ENCODE measurements around the gene SIGLEC6. TPM values are rescaled to one million over a fixed set of nuclear protein-coding genes. Genes with fewer than 3 reads are reported as not detected.

The SIGLEC6 gene
- total RNA-seq, 1 experiment from 2014 or later = not detected

DNA sequence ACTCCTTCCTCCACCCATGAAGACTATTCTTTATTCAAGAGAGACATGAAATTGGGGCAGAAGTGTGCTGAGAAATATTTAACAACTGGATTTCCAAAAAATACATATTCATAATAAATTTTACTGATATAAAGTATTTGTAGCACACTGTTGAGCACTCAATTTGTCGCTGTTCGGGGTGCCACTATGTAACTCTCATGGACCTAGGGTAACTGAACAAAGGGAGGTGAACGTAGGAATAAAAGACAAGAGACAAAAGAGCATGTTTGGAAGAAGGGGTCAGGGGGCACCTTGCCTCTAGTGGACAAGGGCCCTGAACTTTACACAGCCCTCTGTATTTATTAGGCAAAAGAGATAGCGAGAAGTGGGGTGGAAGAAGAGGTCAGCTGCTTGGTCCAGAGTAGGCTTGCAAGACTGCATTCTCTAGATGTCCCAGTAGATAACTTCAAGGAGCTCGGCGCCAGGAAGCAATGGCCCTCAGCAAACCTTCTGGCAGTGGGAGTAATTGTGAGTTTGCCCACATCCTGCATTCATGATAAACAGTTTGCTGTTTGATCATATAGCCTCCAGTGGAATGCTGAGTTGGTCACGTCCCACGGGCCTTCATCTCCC lies 35.1 kb upstream of the SIGLEC6 start:
- Histone ChIP-seq H3K4me1 (ENCODE audit: control insufficient read depth in 1 of 2, insufficient read depth in 2 of 2, low read length in 2 of 2) (peaks cover 0 to under 1% of the 10 kb centered on the region in 2 experiments; a peak in 1 of 4 replicates), H3K36me3 (ENCODE audit: control insufficient read depth in 1 of 2, insufficient read depth in 2 of 2, low read length in 2 of 2) (no peaks in the 10 kb centered on the region), H4K20me1 (ENCODE audit: insufficient read depth) (no peaks in the 10 kb centered on the region), H2AFZ (ENCODE audit: low read depth, low read length, poor library complexity, severe bottlenecking) (no peak overlapping the region), H3K27me3 (ENCODE audit: insufficient read depth, low read length) (peaks cover 36% of the 10 kb centered on the region), H3K4me3 (replicated peaks in 1 of 2; ENCODE audit: low read depth in 1 of 2, low read length in 2 of 2) (no peak overlapping the region), H3K27ac (ENCODE audit: low read depth, low read length) (no peak overlapping the region), H3K9me3 (ENCODE audit: control insufficient read depth in 1 of 2, insufficient read depth in 1 of 2, low read depth in 1 of 2, low read length in 2 of 2) (no peaks in the 10 kb centered on the region), H3K4me2 (ENCODE audit: low read length) (no peak overlapping the region), H3K79me2 (ENCODE audit: insufficient read depth, low read length) (peaks cover 3% of the 10 kb centered on the region; the same call in 1 of the 2 replicates), H3K9me2 (ENCODE audit: insufficient read depth) (no peaks in the 10 kb centered on the region), H3K9ac (ENCODE audit: low read length) (no peak overlapping the region)
- ATAC-seq (no peak), DNase-seq (ENCODE audit: low read depth, low spot score) (no peak)
- BruUV-seq (replicated peaks) = no TSS peak
- TF ChIP-seq SRF (IDR thresholded peaks at IDR 0.05; ENCODE audit: low read depth) = no peak
- intact Hi-C loops (cut with micrococcal nuclease) = no loop called here
- POLR2A ChIA-PET = no interaction called here
- CTCF ChIA-PET = no interaction called here
- RAD21 ChIA-PET (ENCODE audit: low non-redundant PET in 1 of 2, low total read pairs in 2 of 2, uncharacterized antibody in 2 of 2, unreplicated experiment in 2 of 2) = no interaction called here

DNA sequence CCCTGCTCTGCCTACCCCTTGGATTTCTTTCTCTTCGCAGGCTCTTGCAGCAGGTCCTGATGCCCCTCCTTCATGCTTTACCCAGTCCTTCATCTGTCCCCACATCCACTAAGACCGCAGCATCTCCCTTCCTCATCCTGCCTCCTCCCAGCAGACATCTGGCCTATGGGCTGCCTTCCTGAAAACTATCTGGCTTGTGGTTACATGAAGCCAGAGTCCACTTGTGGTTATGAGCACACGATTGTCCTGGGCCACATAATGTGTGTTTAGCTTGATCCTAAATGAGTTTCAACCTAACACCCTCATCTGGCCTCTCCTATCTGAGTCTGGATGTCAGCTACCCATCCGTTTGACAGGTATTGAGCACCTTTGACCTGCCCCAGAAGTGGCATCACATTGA lies 34.1 kb upstream of the SIGLEC6 start:
- intact Hi-C loops (cut with micrococcal nuclease) = no loop called here
- H3K79me2 ChIP-seq (ENCODE audit: insufficient read depth, low read length) = no peaks in the 10 kb centered on the region
- no peak overlapping the region for H2AFZ ChIP-seq (ENCODE audit: low read depth, low read length, poor library complexity, severe bottlenecking)
- BruUV-seq (replicated peaks) = no TSS peak
- no peaks in the 10 kb centered on the region for H3K36me3 ChIP-seq (ENCODE audit: control insufficient read depth in 1 of 2, insufficient read depth in 2 of 2, low read length in 2 of 2)
- POLR2A ChIA-PET = no interaction called here
- ATAC-seq = no peak
- H3K9ac ChIP-seq (ENCODE audit: low read length) = no peak overlapping the region
- CTCF ChIA-PET = no interaction called here
- RAD21 ChIA-PET (ENCODE audit: low non-redundant PET in 1 of 2, low total read pairs in 2 of 2, uncharacterized antibody in 2 of 2, unreplicated experiment in 2 of 2) = no interaction called here
- H3K27ac ChIP-seq (ENCODE audit: low read depth, low read length) = no peak overlapping the region
- H3K4me1 ChIP-seq (ENCODE audit: control insufficient read depth in 1 of 2, insufficient read depth in 2 of 2, low read length in 2 of 2) = no peaks in the 10 kb centered on the region
- H3K9me3 ChIP-seq (ENCODE audit: control insufficient read depth in 1 of 2, insufficient read depth in 1 of 2, low read depth in 1 of 2, low read length in 2 of 2) = no peaks in the 10 kb centered on the region
- H3K4me2 ChIP-seq (ENCODE audit: low read length) = no peak overlapping the region
- H3K27me3 ChIP-seq (ENCODE audit: insufficient read depth, low read length) = peaks cover 36% of the 10 kb centered on the region
- no peaks in the 10 kb centered on the region for H3K9me2 ChIP-seq (ENCODE audit: insufficient read depth)
- no peaks in the 10 kb centered on the region for H4K20me1 ChIP-seq (ENCODE audit: insufficient read depth)
- no peak overlapping the region for H3K4me3 ChIP-seq (replicated peaks in 1 of 2; ENCODE audit: low read depth in 1 of 2, low read length in 2 of 2)
- DNase-seq (ENCODE audit: low read depth, low spot score) = no peak
- no peak for TF ChIP-seq SP1 (IDR thresholded peaks at IDR 0.05; ENCODE audit: low read depth)
- TF ChIP-seq, protein P1, sequence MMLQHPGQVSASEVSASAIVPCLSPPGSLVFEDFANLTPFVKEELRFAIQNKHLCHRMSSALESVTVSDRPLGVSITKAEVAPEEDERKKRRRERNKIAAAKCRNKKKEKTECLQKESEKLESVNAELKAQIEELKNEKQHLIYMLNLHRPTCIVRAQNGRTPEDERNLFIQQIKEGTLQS (IDR thresholded peaks at IDR 0.05) = no peak
- TF ChIP-seq CEBPB (IDR thresholded peaks at IDR 0.05; ENCODE audit: low read depth) = no peak
- no peak for TF ChIP-seq ZNF274 (IDR thresholded peaks at IDR 0.05; ENCODE audit: low read depth, low read length)
- no peak for TF ChIP-seq SIN3A (IDR thresholded peaks at IDR 0.05; ENCODE audit: low read depth)
- TF ChIP-seq SRF (IDR thresholded peaks at IDR 0.05; ENCODE audit: low read depth) = no peak
- TF ChIP-seq, protein P2, sequence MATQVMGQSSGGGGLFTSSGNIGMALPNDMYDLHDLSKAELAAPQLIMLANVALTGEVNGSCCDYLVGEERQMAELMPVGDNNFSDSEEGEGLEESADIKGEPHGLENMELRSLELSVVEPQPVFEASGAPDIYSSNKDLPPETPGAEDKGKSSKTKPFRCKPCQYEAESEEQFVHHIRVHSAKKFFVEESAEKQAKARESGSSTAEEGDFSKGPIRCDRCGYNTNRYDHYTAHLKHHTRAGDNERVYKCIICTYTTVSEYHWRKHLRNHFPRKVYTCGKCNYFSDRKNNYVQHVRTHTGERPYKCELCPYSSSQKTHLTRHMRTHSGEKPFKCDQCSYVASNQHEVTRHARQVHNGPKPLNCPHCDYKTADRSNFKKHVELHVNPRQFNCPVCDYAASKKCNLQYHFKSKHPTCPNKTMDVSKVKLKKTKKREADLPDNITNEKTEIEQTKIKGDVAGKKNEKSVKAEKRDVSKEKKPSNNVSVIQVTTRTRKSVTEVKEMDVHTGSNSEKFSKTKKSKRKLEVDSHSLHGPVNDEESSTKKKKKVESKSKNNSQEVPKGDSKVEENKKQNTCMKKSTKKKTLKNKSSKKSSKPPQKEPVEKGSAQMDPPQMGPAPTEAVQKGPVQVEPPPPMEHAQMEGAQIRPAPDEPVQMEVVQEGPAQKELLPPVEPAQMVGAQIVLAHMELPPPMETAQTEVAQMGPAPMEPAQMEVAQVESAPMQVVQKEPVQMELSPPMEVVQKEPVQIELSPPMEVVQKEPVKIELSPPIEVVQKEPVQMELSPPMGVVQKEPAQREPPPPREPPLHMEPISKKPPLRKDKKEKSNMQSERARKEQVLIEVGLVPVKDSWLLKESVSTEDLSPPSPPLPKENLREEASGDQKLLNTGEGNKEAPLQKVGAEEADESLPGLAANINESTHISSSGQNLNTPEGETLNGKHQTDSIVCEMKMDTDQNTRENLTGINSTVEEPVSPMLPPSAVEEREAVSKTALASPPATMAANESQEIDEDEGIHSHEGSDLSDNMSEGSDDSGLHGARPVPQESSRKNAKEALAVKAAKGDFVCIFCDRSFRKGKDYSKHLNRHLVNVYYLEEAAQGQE (IDR thresholded peaks at IDR 0.05; ENCODE audit: low read depth) = no peak
- TF ChIP-seq EZH2 (IDR thresholded peaks at IDR 0.05) = no peak
- no peak for TF ChIP-seq POLR2A (IDR thresholded peaks at IDR 0.05; ENCODE audit: borderline replicate concordance, extremely low read depth, insufficient read depth, insufficient read length)
- TF ChIP-seq, protein P3, sequence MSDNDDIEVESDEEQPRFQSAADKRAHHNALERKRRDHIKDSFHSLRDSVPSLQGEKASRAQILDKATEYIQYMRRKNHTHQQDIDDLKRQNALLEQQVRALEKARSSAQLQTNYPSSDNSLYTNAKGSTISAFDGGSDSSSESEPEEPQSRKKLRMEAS (IDR thresholded peaks at IDR 0.05) = no peak
- TF ChIP-seq, protein P4, sequence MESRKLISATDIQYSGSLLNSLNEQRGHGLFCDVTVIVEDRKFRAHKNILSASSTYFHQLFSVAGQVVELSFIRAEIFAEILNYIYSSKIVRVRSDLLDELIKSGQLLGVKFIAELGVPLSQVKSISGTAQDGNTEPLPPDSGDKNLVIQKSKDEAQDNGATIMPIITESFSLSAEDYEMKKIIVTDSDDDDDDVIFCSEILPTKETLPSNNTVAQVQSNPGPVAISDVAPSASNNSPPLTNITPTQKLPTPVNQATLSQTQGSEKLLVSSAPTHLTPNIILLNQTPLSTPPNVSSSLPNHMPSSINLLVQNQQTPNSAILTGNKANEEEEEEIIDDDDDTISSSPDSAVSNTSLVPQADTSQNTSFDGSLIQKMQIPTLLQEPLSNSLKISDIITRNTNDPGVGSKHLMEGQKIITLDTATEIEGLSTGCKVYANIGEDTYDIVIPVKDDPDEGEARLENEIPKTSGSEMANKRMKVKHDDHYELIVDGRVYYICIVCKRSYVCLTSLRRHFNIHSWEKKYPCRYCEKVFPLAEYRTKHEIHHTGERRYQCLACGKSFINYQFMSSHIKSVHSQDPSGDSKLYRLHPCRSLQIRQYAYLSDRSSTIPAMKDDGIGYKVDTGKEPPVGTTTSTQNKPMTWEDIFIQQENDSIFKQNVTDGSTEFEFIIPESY (IDR thresholded peaks at IDR 0.05; ENCODE audit: extremely low read depth, insufficient replicate concordance, low read length) = no peak
- no peak for TF ChIP-seq JUND (IDR thresholded peaks at IDR 0.05)
- no peak for TF ChIP-seq RAD21 (IDR thresholded peaks at IDR 0.05; ENCODE audit: low read depth)
- TF ChIP-seq ELF1 (IDR thresholded peaks at IDR 0.05; ENCODE audit: borderline replicate concordance, low read depth) = no peak

Data from HCT116 (cell line).